Activated CD8-positive, alpha-beta T cell treated with anti-CD3 and anti-CD28 coated beads, Interleukin-2, amount 10 ng/mL, durations not matched to agents 7 days and 5 days (primary cell): ENCODE measurements around the gene HES2. TPM values are rescaled to one million over a fixed set of nuclear protein-coding genes. Genes with fewer than 3 reads are reported as not detected.
A peak's percentile ranks its signal among the peaks of the same experiment; 100 is the strongest.
"Not testable (repeated sequence)": the region's sequence is repeated elsewhere in the genome, so short reads cannot be mapped to it uniquely, and the experiment has no call there.

Experiments used
- ATAC-seq: fragments of 150-1000 bp; cut with Tn5 transposase; one replicate; pipeline ENCODE4 v1.10.0; 2021; ENCODE audit warnings: moderate library complexity
- CTCF ChIA-PET: fragments of 350-600 bp; sonication (Branson Sonifier 250); formaldehyde crosslinking; loops from one replicate; lab custom pipeline; 2021; ENCODE audit warnings: antibody characterized with exemption; lab: Charles Lee
- POLR2A ChIA-PET: fragments of 350-600 bp; sonication (Branson Sonifier 250); formaldehyde crosslinking; loops from one replicate; lab custom pipeline; 2021; ENCODE audit warnings: antibody characterized with exemption; lab: Charles Lee
- DNase-seq: peaks from one replicate; pipeline ENCODE4 v3.0.0-alpha.2; 2020
- H3K27ac Mint-ChIP-seq: one replicate; pipeline ENCODE4 v1.8.0; 2021; ENCODE audit warnings: mild to moderate bottlenecking, mixed read lengths
- H3K27me3 Mint-ChIP-seq: one replicate; pipeline ENCODE4 v1.8.0; 2021; ENCODE audit warnings: low read depth, mixed read lengths
- H3K36me3 Mint-ChIP-seq: one replicate; pipeline ENCODE4 v1.8.0; 2021; ENCODE audit warnings: low read depth, mixed read lengths
- H3K4me1 Mint-ChIP-seq: one replicate; pipeline ENCODE4 v1.8.0; 2021; ENCODE audit warnings: low read depth, mixed read lengths
- H3K4me3 Mint-ChIP-seq: one replicate; pipeline ENCODE4 v1.8.0; 2021; ENCODE audit warnings: mild to moderate bottlenecking, mixed read lengths
- H3K9me3 Mint-ChIP-seq: one replicate; pipeline ENCODE4 v1.8.0; 2022; ENCODE audit warnings: mixed read lengths; ENCODE audit not compliant: insufficient read depth
- total RNA-seq, 2 experiments: library from RNA; stranded (reverse); gene quantifications; one replicate each; pipeline ENCODE4 v1.2.3, GENCODE V29; 2021

Gene HES2
- total RNA-seq, 2 experiments from 2014 or later, result 0.05 to 0.45 TPM

DNA sequence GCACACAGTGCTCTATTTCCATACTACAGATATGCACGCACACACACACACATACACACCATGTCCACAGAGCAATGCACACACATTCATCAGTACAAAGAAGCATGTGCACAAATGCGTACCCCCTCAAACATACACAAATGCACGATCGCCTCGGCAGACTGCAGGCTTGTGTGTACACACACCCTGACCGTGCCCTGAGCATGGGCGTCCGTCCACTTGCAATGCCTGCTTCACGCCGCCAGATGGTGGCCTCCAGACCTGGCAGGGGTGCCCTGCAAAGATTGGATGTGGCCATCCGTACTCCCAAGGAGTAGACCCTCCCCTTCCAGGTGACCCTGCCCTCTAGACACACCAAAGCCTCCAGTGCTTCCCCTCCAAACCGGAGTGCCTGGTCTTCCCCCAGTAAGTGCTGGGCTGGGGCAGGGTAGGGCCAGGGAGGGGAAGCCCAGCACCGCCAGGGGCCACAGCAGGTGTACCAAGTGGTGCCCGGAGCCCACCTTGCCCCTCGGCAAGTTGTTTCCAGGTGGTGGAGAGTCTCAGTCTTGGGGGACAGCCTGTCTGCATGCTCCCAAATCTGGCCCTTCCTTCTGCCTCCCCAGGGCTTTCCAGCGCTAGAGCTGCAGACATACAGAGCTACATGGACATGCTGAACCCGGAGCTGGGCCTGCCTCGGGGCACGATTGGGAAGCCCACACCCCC is 25.5 kb upstream of the HES2 start:
- ATAC-seq (peak; percentile 19), DNase-seq (peak; percentile 50)
- peaks cover 19% of the 10 kb centered on the region for H3K4me1 Mint-ChIP-seq
- H3K9me3 Mint-ChIP-seq, result no peaks in the 10 kb centered on the region
- CTCF ChIA-PET, result interaction anchor here (1.4 to 1.8 kb wide), 2 partner anchors 31 to 45 kb away, joined by 3 to 4 read pairs; no protein-coding TSS in a partner anchor
- H3K27me3 Mint-ChIP-seq, result peaks cover 43% of the 10 kb centered on the region
- no peak overlapping the region for H3K27ac Mint-ChIP-seq
- no peak overlapping the region for H3K4me3 Mint-ChIP-seq
- POLR2A ChIA-PET, result no interaction called here
- H3K36me3 Mint-ChIP-seq, result no peaks in the 10 kb centered on the region

DNA sequence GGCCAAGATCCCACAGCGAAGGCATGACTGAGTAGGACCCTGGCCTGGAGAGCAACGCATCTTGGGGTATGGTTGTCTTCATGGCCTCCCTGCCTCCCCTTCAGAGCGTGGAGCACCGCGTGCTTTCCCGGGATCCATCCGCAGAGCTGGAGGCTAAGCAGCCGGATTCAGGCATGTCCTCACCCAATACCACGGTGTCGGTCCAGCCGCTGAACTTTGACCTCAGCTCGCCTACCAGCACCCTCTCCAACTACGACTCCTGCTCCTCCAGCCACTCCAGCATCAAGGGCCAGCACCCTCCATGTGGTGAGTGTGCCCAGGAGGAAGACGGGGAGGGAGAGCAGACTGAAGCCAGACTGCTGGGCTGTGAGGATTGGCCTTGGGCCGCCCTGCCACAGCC is 24.7 kb upstream of the HES2 start:
- peaks cover 39% of the 10 kb centered on the region for H3K27me3 Mint-ChIP-seq
- H3K4me1 Mint-ChIP-seq, result peaks cover 15% of the 10 kb centered on the region
- ATAC-seq (no peak), DNase-seq (no peak)
- no peaks in the 10 kb centered on the region for H3K9me3 Mint-ChIP-seq
- no peak overlapping the region for H3K27ac Mint-ChIP-seq
- CTCF ChIA-PET, result interaction anchor here (1.8 kb wide), 1 partner anchor 46 kb away, joined by 4 read pairs; no protein-coding TSS in a partner anchor
- H3K36me3 Mint-ChIP-seq, result no peaks in the 10 kb centered on the region
- H3K4me3 Mint-ChIP-seq, result no peak overlapping the region
- POLR2A ChIA-PET, result no interaction called here

- ATAC-seq, result no peak
- Mint-ChIP-seq H3K36me3 (no peaks in the 10 kb centered on the region), H3K4me3 (no peak overlapping the region), H3K27ac (no peak overlapping the region), H3K27me3 (peaks cover 38% of the 10 kb centered on the region), H3K4me1 (peaks cover 11% of the 10 kb centered on the region), H3K9me3 (no peaks in the 10 kb centered on the region)
- no peak for DNase-seq
- CTCF ChIA-PET, result interaction anchor here (0.8 to 7.1 kb wide), 3 partner anchors 11 to 22 kb away, joined by 3 to 103 read pairs (median 4); partner anchors contain the start of gene HES2
- POLR2A ChIA-PET, result no interaction called here
Observed at GRCh38 chr1:6443339-6444115, 23.8 kb upstream of the HES2 start.

- H3K4me3 Mint-ChIP-seq, result no peak overlapping the region
- ChIA-PET CTCF (interaction anchor here (0.7 to 7.1 kb wide), 7 partner anchors 8 to 256 kb away, joined by 3 to 103 read pairs (median 4); partner anchors contain the start of gene HES2), POLR2A (no interaction called here)
- no peaks in the 10 kb centered on the region for H3K36me3 Mint-ChIP-seq
- H3K27me3 Mint-ChIP-seq, result peaks cover 33% of the 10 kb centered on the region
- peaks cover 5% of the 10 kb centered on the region for H3K4me1 Mint-ChIP-seq
- DNase-seq (no peak), ATAC-seq (no peak)
- H3K27ac Mint-ChIP-seq, result no peak overlapping the region
- H3K9me3 Mint-ChIP-seq, result no peaks in the 10 kb centered on the region
Observed at GRCh38 chr1:6441586-6441985, 21.9 kb upstream of the HES2 start.

DNA sequence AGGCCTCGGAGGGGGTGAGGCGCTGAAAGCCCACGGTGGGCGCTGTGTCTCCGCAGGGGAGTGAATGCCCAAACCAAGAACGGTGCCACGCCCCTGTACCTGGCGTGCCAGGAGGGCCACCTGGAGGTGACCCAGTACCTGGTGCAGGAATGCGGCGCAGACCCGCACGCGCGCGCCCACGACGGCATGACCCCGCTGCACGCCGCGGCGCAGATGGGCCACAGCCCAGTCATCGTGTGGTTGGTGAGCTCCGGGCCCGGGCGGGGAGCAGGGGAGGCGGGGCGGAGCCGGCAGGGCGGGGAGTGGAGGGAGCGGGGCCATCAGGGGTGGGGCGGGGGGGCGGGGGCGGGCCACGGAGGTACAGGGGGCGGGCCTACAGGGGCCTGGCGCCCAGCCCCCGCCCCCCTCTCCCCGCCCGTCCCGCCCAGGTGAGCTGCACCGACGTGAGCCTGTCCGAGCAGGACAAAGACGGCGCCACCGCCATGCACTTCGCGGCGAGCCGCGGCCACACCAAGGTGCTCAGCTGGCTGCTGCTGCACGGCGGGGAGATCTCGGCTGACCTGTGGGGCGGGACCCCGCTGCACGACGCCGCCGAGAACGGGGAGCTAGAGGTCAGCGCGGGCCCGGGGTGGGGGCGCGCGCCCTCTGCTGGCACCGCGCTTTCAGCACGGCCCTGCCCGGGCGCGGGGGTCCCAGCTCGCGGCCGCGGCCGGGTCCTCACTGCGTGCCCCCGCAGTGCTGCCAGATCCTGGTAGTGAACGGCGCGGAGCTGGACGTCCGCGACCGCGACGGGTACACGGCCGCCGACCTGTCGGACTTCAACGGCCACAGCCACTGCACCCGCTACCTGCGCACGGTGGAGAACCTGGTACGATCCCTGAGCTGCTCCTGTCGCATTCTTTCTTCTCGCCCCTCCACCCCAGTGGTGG is 20.7 kb upstream of the HES2 start:
- Mint-ChIP-seq H3K36me3 (no peaks in the 10 kb centered on the region), H3K9me3 (no peaks in the 10 kb centered on the region), H3K4me3 (no peak overlapping the region), H3K27ac (no peak overlapping the region), H3K4me1 (peaks cover 2% of the 10 kb centered on the region), H3K27me3 (peaks cover 26% of the 10 kb centered on the region)
- peak; percentile 85 for ATAC-seq
- ChIA-PET CTCF (interaction anchor here (1.0 to 7.1 kb wide), 10 partner anchors 9 to 202 kb away, joined by 3 to 103 read pairs (median 6); partner anchors contain the start of gene HES2), POLR2A (interaction anchor here (1.2 kb wide), 1 partner anchor 20 kb away, joined by 4 read pairs; no protein-coding TSS in a partner anchor)
- peak; percentile 79 for DNase-seq

DNA sequence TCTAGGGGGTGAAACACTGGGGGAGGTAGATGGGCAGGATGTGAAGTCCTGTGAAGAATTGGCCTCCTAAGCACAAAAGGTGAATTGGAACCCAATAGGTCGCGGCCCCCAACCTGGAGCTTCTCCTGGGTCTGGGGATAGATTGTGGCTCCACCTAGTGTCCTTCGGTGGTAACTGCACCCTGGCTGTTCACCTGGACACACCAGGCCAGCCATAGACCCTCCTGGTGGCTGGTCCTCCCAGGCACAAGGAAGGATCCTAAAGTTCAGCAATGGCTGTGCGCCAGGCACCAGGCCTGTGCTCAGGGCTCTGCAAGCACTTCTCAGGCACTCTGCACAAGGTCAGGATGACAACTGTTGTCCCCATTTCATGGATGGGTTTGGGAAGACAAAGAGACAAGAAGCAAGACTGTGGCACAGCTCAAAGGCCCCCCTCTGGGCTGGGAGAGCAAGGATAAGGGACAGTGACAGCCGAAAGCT is 18.4 kb upstream of the HES2 start:
- H3K4me3 Mint-ChIP-seq, result no peak overlapping the region
- H3K27me3 Mint-ChIP-seq, result peaks cover 24% of the 10 kb centered on the region
- H3K36me3 Mint-ChIP-seq, result no peaks in the 10 kb centered on the region
- POLR2A ChIA-PET, result interaction anchor here (1.4 to 1.5 kb wide), 2 partner anchors 22 to 52 kb away, joined by 3 read pairs; no protein-coding TSS in a partner anchor
- peak; percentile 80 for DNase-seq
- no peaks in the 10 kb centered on the region for H3K9me3 Mint-ChIP-seq
- no peak overlapping the region for H3K27ac Mint-ChIP-seq
- H3K4me1 Mint-ChIP-seq, result peaks cover 2% of the 10 kb centered on the region
- CTCF ChIA-PET, result interaction anchor here (0.7 to 7.1 kb wide), 29 partner anchors 8 to 535 kb away, joined by 3 to 103 read pairs (median 6); partner anchors contain the start of genes HES2, ICMT, NOL9 and TAS1R1
- peak; percentile 67 for ATAC-seq

DNA sequence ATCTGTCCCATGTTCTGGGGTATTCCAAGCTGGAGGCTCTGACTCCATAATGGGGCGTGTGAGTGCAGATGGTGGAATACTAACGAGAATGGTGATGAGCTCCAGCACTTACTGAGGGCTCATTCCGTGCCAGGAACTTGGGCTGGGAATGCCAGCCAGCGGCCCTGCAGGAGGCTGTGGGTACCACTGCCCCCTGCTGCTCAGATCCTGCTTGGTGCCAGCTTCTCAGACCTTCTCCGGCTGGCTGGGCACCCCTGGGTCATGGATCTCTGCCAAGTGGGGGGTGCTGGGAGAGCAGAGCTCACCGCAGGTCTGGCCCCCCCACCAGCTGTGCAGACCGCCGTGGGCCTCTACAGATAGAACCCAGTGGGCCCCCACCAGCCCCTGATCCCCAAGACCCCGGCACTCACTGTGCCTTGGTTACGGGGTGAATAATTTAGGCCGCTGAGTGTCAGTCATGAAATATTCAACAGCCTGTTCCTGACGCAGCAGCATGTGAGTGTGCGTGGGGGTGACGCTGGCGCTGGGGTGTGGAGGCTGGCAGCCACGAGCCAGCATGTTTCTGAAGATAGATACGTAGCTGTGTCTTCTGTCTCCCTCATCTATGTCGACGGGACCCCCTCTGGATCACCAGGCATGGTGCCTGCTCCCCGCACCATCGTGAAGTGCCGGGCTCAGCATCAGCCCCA is 17.4 kb upstream of the HES2 start:
- H3K4me1 Mint-ChIP-seq, H3K27ac Mint-ChIP-seq, H3K4me3 Mint-ChIP-seq, H3K9me3 Mint-ChIP-seq, ATAC-seq, H3K36me3 Mint-ChIP-seq, DNase-seq: not testable (repeated sequence)
- peaks cover 24% of the 10 kb centered on the region for H3K27me3 Mint-ChIP-seq
- ChIA-PET CTCF (interaction anchor here (0.9 to 7.1 kb wide), 22 partner anchors 8 to 202 kb away, joined by 3 to 103 read pairs (median 8); partner anchors contain the start of genes HES2, ICMT and TNFRSF25), POLR2A (interaction anchor here (1.4 kb wide), 1 partner anchor 53 kb away, joined by 3 read pairs; no protein-coding TSS in a partner anchor)

DNA sequence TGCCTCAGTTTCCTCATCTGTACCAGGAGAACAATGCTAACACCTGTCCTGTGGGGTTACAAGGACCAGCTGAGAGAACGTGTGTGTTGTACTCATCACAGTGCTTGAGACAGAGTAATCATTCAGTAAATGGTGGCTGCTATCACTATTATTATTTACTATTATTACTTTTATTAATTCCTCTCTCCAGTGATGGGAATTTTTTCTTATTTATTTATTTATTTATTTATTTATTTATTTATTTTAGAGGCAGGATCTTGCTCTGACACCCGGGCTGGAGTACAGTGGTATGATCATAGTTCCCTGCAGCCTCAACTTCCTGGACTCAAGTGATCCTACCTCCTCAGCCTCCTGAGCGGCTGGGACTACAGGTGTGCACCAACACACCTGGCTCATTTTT is 16.6 kb upstream of the HES2 start:
- H3K36me3 Mint-ChIP-seq, H3K27ac Mint-ChIP-seq, DNase-seq, ATAC-seq, H3K9me3 Mint-ChIP-seq, H3K4me3 Mint-ChIP-seq, H3K4me1 Mint-ChIP-seq, POLR2A ChIA-PET: not testable (repeated sequence)
- CTCF ChIA-PET, result interaction anchor here (1.7 to 4.3 kb wide), 3 partner anchors 7 to 87 kb away, joined by 3 to 30 read pairs (median 17); no protein-coding TSS in a partner anchor
- peaks cover 19% of the 10 kb centered on the region for H3K27me3 Mint-ChIP-seq

DNA sequence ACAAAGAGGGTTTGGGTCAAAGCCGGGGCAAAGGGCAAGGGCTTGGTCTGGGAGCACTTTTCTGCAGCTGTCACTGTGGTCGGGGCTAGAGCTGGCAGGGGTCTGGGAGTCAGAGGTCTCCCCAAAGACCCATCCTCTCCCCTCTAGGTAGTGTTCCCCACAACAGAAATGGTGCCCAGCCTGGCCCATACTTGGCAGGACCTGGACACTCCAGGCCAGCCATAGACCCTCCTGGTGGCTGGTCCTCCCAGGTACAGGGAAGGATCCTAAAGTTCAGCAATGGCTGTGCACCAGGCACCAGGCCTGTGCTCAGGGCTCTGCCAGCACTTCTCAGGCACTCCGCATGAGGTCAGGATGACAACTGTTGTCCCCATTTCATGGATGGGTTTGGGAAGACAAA is 15.8 kb upstream of the HES2 start:
- no peak overlapping the region for H3K27ac Mint-ChIP-seq
- no peak overlapping the region for H3K4me3 Mint-ChIP-seq
- H3K4me1 Mint-ChIP-seq, result no peaks in the 10 kb centered on the region
- no peaks in the 10 kb centered on the region for H3K36me3 Mint-ChIP-seq
- ChIA-PET CTCF (interaction anchor here (4.0 to 4.3 kb wide), 2 partner anchors 13 to 87 kb away, joined by 22 to 30 read pairs; no protein-coding TSS in a partner anchor), POLR2A (no interaction called here)
- no peak for DNase-seq
- no peaks in the 10 kb centered on the region for H3K9me3 Mint-ChIP-seq
- peaks cover 17% of the 10 kb centered on the region for H3K27me3 Mint-ChIP-seq
- no peak for ATAC-seq

DNA sequence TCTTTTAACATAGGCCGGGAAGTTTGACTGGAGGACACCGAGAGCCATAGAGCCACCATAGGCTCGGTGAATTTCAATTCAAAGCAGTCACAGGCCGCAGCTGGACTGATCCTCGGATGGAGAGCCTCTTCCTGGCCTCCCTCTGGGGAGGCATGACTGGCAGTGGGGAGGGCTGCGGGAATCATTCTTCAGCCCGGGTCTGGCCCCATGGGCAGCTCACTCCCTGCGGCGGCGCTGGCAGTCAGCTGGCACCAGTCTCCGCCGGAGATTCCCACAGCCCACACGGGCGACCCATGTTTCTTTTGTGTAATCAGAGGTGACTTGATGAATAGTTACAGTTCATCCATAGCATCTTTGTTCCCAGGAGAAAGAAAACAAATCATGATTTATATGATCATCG is 15.4 kb upstream of the HES2 start:
- no peaks in the 10 kb centered on the region for H3K9me3 Mint-ChIP-seq
- H3K4me3 Mint-ChIP-seq, result no peak overlapping the region
- ChIA-PET POLR2A (no interaction called here), CTCF (interaction anchor here (0.8 to 4.3 kb wide), 3 partner anchors 12 to 189 kb away, joined by 3 to 30 read pairs (median 22); no protein-coding TSS in a partner anchor)
- ATAC-seq (no peak), DNase-seq (no peak)
- H3K36me3 Mint-ChIP-seq, result no peaks in the 10 kb centered on the region
- no peak overlapping the region for H3K27ac Mint-ChIP-seq
- no peaks in the 10 kb centered on the region for H3K4me1 Mint-ChIP-seq
- H3K27me3 Mint-ChIP-seq, result peaks cover 22% of the 10 kb centered on the region
